H1 (cell line): ENCODE results near the gene FPGS. TPM values are rescaled to one million over a fixed set of nuclear protein-coding genes. Genes with fewer than 3 reads are reported as not detected.

Experiments used
- CTCF ChIA-PET: fragments of 300-600 bp; sonication (Branson Sonifier 250); formaldehyde crosslinking; loops from one replicate; lab custom pipeline; 2021; ENCODE audit not compliant: partially characterized antibody; lab: Charles Lee
- POLR2A ChIA-PET: fragments of 300-600 bp; sonication (Branson Sonifier 250); formaldehyde crosslinking; loops from one replicate; lab custom pipeline; 2021; ENCODE audit warnings: inconsistent platforms; ENCODE audit not compliant: partially characterized antibody; lab: Charles Lee
- DNase-seq, 2 experiments: peaks; one replicate each; pipeline versions ENCODE4 v3.0.0 to v3.0.0-alpha.2; 2010 to 2022; ENCODE audit warnings: low spot score in 2 of 2, low read depth in 1 of 2, mixed read lengths in 1 of 2
- FAIRE-seq: peaks from 2 replicates; lab custom pipeline; 2011; peaks lifted over from hg19 to GRCh38; lab: Jason Lieb, UNC
- H2AFZ ChIP-seq: 2 replicates; pipeline ENCODE4 v1.8.1; 2012; ENCODE audit warnings: low read length, inconsistent platforms
- H2AK5ac ChIP-seq: 2 replicates; pipeline ENCODE4 v1.6.1; 2013; ENCODE audit warnings: low read depth, low read length
- H2BK120ac ChIP-seq: replicated peaks from 2 replicates; pipeline ENCODE3; 2013; ENCODE audit warnings: low read depth, low read length, inconsistent platforms
- H2BK12ac ChIP-seq: 2 replicates; pipeline ENCODE4 v1.6.1; 2013; ENCODE audit warnings: low read depth, low read length
- H2BK15ac ChIP-seq: 2 replicates; pipeline ENCODE4 v1.6.1; 2013; ENCODE audit warnings: low read length
- H2BK20ac ChIP-seq: 2 replicates; pipeline ENCODE4 v1.6.1; 2013; ENCODE audit warnings: low read length
- H2BK5ac ChIP-seq: 2 replicates; pipeline ENCODE4 v1.6.1; 2013; ENCODE audit warnings: low read depth, low read length
- H3K14ac ChIP-seq: 2 replicates; pipeline ENCODE4 v1.6.1; 2013; ENCODE audit warnings: inconsistent platforms; ENCODE audit not compliant: insufficient read length
- H3K18ac ChIP-seq: 2 replicates; pipeline ENCODE4 v1.6.1; 2013; ENCODE audit warnings: low read length; ENCODE audit errors: extremely low read depth
- H3K23ac ChIP-seq: 2 replicates; pipeline ENCODE4 v1.6.1; 2013; ENCODE audit warnings: inconsistent platforms; ENCODE audit not compliant: insufficient read length
- H3K23me2 ChIP-seq: 2 replicates; pipeline ENCODE4 v1.6.1; 2013; ENCODE audit warnings: low read depth, low read length
- H3K27ac ChIP-seq: 2 replicates; pipeline ENCODE4 v1.6.1; 2011; ENCODE audit warnings: low read depth, low read length, inconsistent platforms
- H3K27me3 ChIP-seq, 4 experiments: replicated peaks in 1 of 4; 1 replicate in 1 of 4; 2 replicates in 3 of 4; pipeline versions ENCODE4 v1.6.1 to v1.8.1; 2011 to 2013; ENCODE audit warnings: low read length in 3 of 4, mild to moderate bottlenecking in 3 of 4, inconsistent platforms in 2 of 4, mixed read lengths in 2 of 4, moderate library complexity in 1 of 4; ENCODE audit not compliant: control insufficient read depth in 3 of 4, insufficient read depth in 3 of 4; ENCODE audit errors: extremely low read depth in 1 of 4
- H3K36me3 ChIP-seq, 4 experiments: 2 replicates each; pipeline versions ENCODE4 v1.6.1 to v1.8.1; 2011 to 2013; ENCODE audit warnings: mild to moderate bottlenecking in 4 of 4, low read length in 3 of 4, moderate library complexity in 2 of 4, control low read depth in 1 of 4, inconsistent platforms in 1 of 4; ENCODE audit not compliant: insufficient read depth in 4 of 4, control insufficient read depth in 2 of 4
- H3K4ac ChIP-seq: replicated peaks from 2 replicates; pipeline ENCODE3; 2013; ENCODE audit warnings: low read length, low read depth, mixed read lengths, inconsistent platforms; ENCODE audit not compliant: insufficient read length
- H3K4me1 ChIP-seq, 4 experiments: replicated peaks in 1 of 4; 1 replicate in 1 of 4; 2 replicates in 3 of 4; pipeline versions ENCODE4 v1.6.1 to v1.8.1; 2011 to 2013; ENCODE audit warnings: low read length in 3 of 4, inconsistent platforms in 2 of 4, mixed read lengths in 1 of 4; ENCODE audit not compliant: insufficient read depth in 4 of 4, control insufficient read depth in 3 of 4
- H3K4me2 ChIP-seq, 2 experiments: 2 replicates each; pipeline versions ENCODE4 v1.6.1 to v1.8.1; 2011 to 2013; ENCODE audit warnings: low read depth in 2 of 2, low read length in 2 of 2, control low read depth in 1 of 2, inconsistent platforms in 1 of 2, mild to moderate bottlenecking in 1 of 2; ENCODE audit not compliant: insufficient read depth in 1 of 2
- H3K4me3 ChIP-seq, 4 experiments: fragments of 200-600, 300-600 bp in 1 of 4; sonication (generic), shearing (Covaris generic), sonication (Bioruptor Twin) in 1 of 4; 2 replicates each; pipeline versions ENCODE4 v1.5.1 to v1.8.1; 2011 to 2016; ENCODE audit warnings: low read length in 4 of 4, low read depth in 3 of 4, control low read depth in 2 of 4, inconsistent platforms in 2 of 4, mild to moderate bottlenecking in 2 of 4, mixed read lengths in 1 of 4, moderate library complexity in 1 of 4; ENCODE audit not compliant: insufficient read depth in 2 of 4; ENCODE audit errors: extremely low read depth in 1 of 4
- H3K56ac ChIP-seq: replicated peaks from 2 replicates; pipeline ENCODE3; 2013; ENCODE audit warnings: low read depth, mild to moderate bottlenecking, mixed read lengths, low read length, inconsistent platforms; ENCODE audit not compliant: insufficient read length
- H3K79me1 ChIP-seq: 2 replicates; pipeline ENCODE4 v1.6.1; 2013; ENCODE audit warnings: low read depth, low read length, control low read depth
- H3K79me2 ChIP-seq, 2 experiments: 2 replicates each; pipeline versions ENCODE4 v1.6.1 to v1.8.1; 2012 to 2013; ENCODE audit warnings: low read length in 2 of 2, mild to moderate bottlenecking in 2 of 2, inconsistent platforms in 1 of 2; ENCODE audit not compliant: insufficient read depth in 2 of 2, control insufficient read depth in 1 of 2
- H3K9ac ChIP-seq, 4 experiments: replicated peaks in 1 of 4; 1 replicate in 1 of 4; 2 replicates in 3 of 4; pipeline versions ENCODE4 v1.6.1 to v1.8.1; 2011 to 2013; ENCODE audit warnings: low read depth in 3 of 4, low read length in 3 of 4, control low read depth in 2 of 4, mild to moderate bottlenecking in 2 of 4, moderate library complexity in 2 of 4, inconsistent platforms in 1 of 4; ENCODE audit errors: extremely low read depth in 1 of 4
- H3K9me3 ChIP-seq, 2 experiments: 2 replicates each; pipeline versions ENCODE4 v1.6.1 to v1.8.1; 2012 to 2013; ENCODE audit warnings: mild to moderate bottlenecking in 2 of 2, moderate library complexity in 2 of 2, control low read depth in 1 of 2, inconsistent platforms in 1 of 2, low read depth in 1 of 2, low read length in 1 of 2, mixed read lengths in 1 of 2; ENCODE audit not compliant: insufficient read depth in 2 of 2
- H4K20me1 ChIP-seq, 2 experiments: replicated peaks in 1 of 2; 2 replicates each; pipeline versions ENCODE3 to v1.8.1; 2011 to 2013; ENCODE audit warnings: inconsistent platforms in 2 of 2, low read length in 2 of 2, mild to moderate bottlenecking in 1 of 2; ENCODE audit not compliant: insufficient read depth in 2 of 2, control insufficient read depth in 1 of 2
- H4K5ac ChIP-seq: 2 replicates; pipeline ENCODE4 v1.6.1; 2013; ENCODE audit warnings: low read length, low read depth, mixed read lengths, inconsistent platforms; ENCODE audit not compliant: insufficient read length
- H4K8ac ChIP-seq: 2 replicates; pipeline ENCODE4 v1.8.0; 2013; ENCODE audit warnings: mild to moderate bottlenecking, moderate library complexity, low read length, inconsistent platforms; ENCODE audit not compliant: insufficient read depth; ENCODE audit errors: extremely low read depth
- H4K91ac ChIP-seq: replicated peaks from 2 replicates; pipeline ENCODE3; 2013; ENCODE audit warnings: low read length, mixed read lengths, inconsistent platforms; ENCODE audit not compliant: insufficient read length
- GABPA ChIP-seq: IDR thresholded peaks from 2 replicates; pipeline ENCODE4 v1.6.1; 2011; ENCODE audit warnings: mild to moderate bottlenecking, low read length, moderate library complexity, borderline replicate concordance; ENCODE audit not compliant: insufficient read depth
- JUN ChIP-seq: IDR thresholded peaks from 2 replicates; pipeline ENCODE4 v1.6.1; 2011; ENCODE audit warnings: low read depth, mild to moderate bottlenecking, improper control_type of control experiment, low read length
- KDM5A ChIP-seq: fragments of 200-600 bp; IDR thresholded peaks from 2 replicates; pipeline ENCODE4 v1.7.1; 2012; ENCODE audit warnings: mild to moderate bottlenecking, low read length, inconsistent platforms, mixed read lengths
- PHF8 ChIP-seq: fragments of 200-600 bp; sonication (generic); conservative IDR thresholded peaks from 2 replicates; pipeline ENCODE4 v1.7.1; 2012; ENCODE audit warnings: low read depth, mild to moderate bottlenecking, inconsistent platforms, low read length, moderate library complexity
- SIX5 ChIP-seq: IDR thresholded peaks from 2 replicates; pipeline ENCODE4 v1.6.1; 2011; ENCODE audit warnings: mild to moderate bottlenecking, low read depth, low read length
- TAF7 ChIP-seq: optimal IDR thresholded peaks from 2 replicates; pipeline ENCODE3; 2011; ENCODE audit warnings: low read depth, mild to moderate bottlenecking, inconsistent platforms, low read length, moderate library complexity, borderline replicate concordance
- WGBS, 2 experiments: shearing (Covaris generic) in 1 of 2; methylation state at CpG; one replicate each; pipeline versions ENCODE4 v1.1.6 to v1.1.7; 2013 to 2015; ENCODE audit warnings: low lambda C conversion rate in 2 of 2, mixed read lengths in 2 of 2, inconsistent platforms in 1 of 2, low coverage in 1 of 2, missing lambda C conversion rate in 1 of 2; ENCODE audit not compliant: insufficient replicate concordance in 2 of 2, insufficient coverage in 1 of 2, insufficient read length in 1 of 2; ENCODE audit errors: extremely low coverage in 1 of 2, missing lambda C conversion rate in 1 of 2; 5-methylcytosine and 5-hydroxymethylcytosine counted together
- polyA plus RNA-seq, 7 experiments: library from polyadenylated mRNA; depleted of rRNA in 3 of 7; stranded (reverse) in 5 of 7; unstranded in 2 of 7; fragments of >200 nt in 5 of 7; fragments of 200-250 nt in 2 of 7; gene quantifications; 1 replicate in 5 of 7; 2 replicates in 1 of 7; 4 replicates in 1 of 7; pipeline versions ENCODE4 v1.2.1 to v1.2.3, GENCODE V29; 2011 to 2013; ENCODE audit warnings: missing spikeins in 2 of 7, mixed read lengths in 2 of 7
- total RNA-seq: library from RNA; stranded (reverse); fragmentation: NEBNext Ultra II Directional; extraction: Animal tissue kit (Norgen Biotek cat#: 25700); gene quantifications from 2 replicates; pipeline ENCODE4 v1.2.1, GENCODE V29; 2021

FPGS gene
- total and polyA plus RNA-seq, 2 of the 8 experiments (the other 6 are each of a cell fraction or from before 2014, with no cell fraction given), result 62.4 to 83.0 TPM

- Histone ChIP-seq H3K4me2 (no peak within 1 kb of the TSS), H3K4me1 (peaks cover 0 to 20% (median 15%) of the 10 kb centered on the region in 4 experiments; a peak in 6 of 7 replicates), H3K27me3 (no peaks in the 10 kb centered on the region), H3K79me2 (no peaks in the 10 kb centered on the region), H3K9ac (peak within 1 kb of the TSS in 2 of 4 experiments; percentile 13 to 31; a peak in 2 of 7 replicates), H4K20me1 (no peaks in the 10 kb centered on the region), H2AK5ac (peak within 1 kb of the TSS; percentile 32; the same call in 1 of the 2 replicates), H3K9me3 (no peaks in the 10 kb centered on the region), H4K8ac (no peak within 1 kb of the TSS; the same call in 1 of the 2 replicates), H3K27ac (no peak within 1 kb of the TSS; the same call in 1 of the 2 replicates), H3K18ac (peak within 1 kb of the TSS; percentile 51; the same call in 1 of the 2 replicates), H4K5ac (peak within 1 kb of the TSS; percentile 47), H2BK5ac (peak within 1 kb of the TSS; percentile 68; the same call in 1 of the 2 replicates), H3K4me3 (no peak within 1 kb of the TSS), H3K56ac (no peak within 1 kb of the TSS), H3K36me3 (no peaks in the 10 kb centered on the region), H2BK120ac (peak within 1 kb of the TSS; percentile 84), H2BK15ac (peak within 1 kb of the TSS; percentile 92; the same call in 1 of the 2 replicates), H4K91ac (peak within 1 kb of the TSS; percentile 80), H3K23ac (no peak within 1 kb of the TSS), H2BK12ac (peak within 1 kb of the TSS; percentile 93; the same call in 1 of the 2 replicates), H3K23me2 (no peaks in the 10 kb centered on the region), H3K4ac (no peak within 1 kb of the TSS), H2BK20ac (0 out of 2 replicates have a peak within 1 kb of the TSS, but pooled peaks have one; percentile 61), H3K14ac (no peak within 1 kb of the TSS), H3K79me1 (no peaks in the 10 kb centered on the region), H2AFZ (no peak within 1 kb of the TSS)
- CTCF ChIA-PET, result interaction anchor here (0.7 to 16.2 kb wide), 10 partner anchors 11 to 201 kb away, joined by 3 to 227 read pairs (median 4); partner anchors contain the start of gene TOR2A
- WGBS, 2 experiments, result 78% methylated on average over 9 of the region's 13 CpGs; no CpG with 5 or more reads in 1 of the 2 experiments
- FAIRE-seq (no peak), DNase-seq (no peak)
- POLR2A ChIA-PET, result interaction anchor here (0.6 to 1.2 kb wide), 5 partner anchors 14 to 138 kb away, joined by 3 to 6 read pairs (median 3); partner anchors contain the start of gene ST6GALNAC4
- no peak for TF ChIP-seq JUN
- no peak for TF ChIP-seq GABPA
- TF ChIP-seq SIX5, result no peak
- TF ChIP-seq PHF8, result no peak
- no peak for TF ChIP-seq TAF7
- TF ChIP-seq KDM5A, result no peak
These were observed 24.2 kb upstream of the FPGS start, which contains the start of gene SH2D3C for GRCh38 chr9:127778280-127779135. Gene SH2D3C, minus strand, starts transcription at chr9:127778666. Its CDS starts 39 bp downstream, at chr9:127778627.
